Transverse colon (tissue), 4 donors: ENCODE measurements around the gene EGR4.

Experiments used
- CTCF ChIP-seq, 5 experiments: fragments of 200-600 bp in 3 of 5; fragments of 450-650 bp in 2 of 5; sonication (generic) in 3 of 5; IDR thresholded peaks; 1 replicate in 2 of 5; 2 replicates in 3 of 5; pipeline ENCODE4 v1.5.1; 2016 to 2017; ENCODE audit warnings: antibody characterized with exemption in 5 of 5, inconsistent platforms in 3 of 5, mild to moderate bottlenecking in 2 of 5, moderate library complexity in 1 of 5
- POLR2A ChIP-seq: fragments of 450-650 bp; IDR thresholded peaks from one replicate; pipeline ENCODE4 v1.6.1; 2016; ENCODE audit warnings: antibody characterized with exemption, mild to moderate bottlenecking, moderate library complexity
- POLR2AphosphoS5 ChIP-seq, 3 donors: sonication (generic); formaldehyde crosslinking; IDR thresholded peaks; one replicate each; pipeline ENCODE4 v1.6.1; 2016; ENCODE audit warnings: antibody characterized with exemption in 3 of 3

- TF ChIP-seq CTCF (IDR thresholded peaks at IDR 0.05) (no peak), POLR2AphosphoS5 (IDR thresholded peaks at IDR 0.05) (no peak), POLR2A (no peak)
These were observed 40.9 kb downstream of the EGR4 start for GRCh38 chr2:73252238-73253027.
